Stimulated activated CD8-positive, alpha-beta memory T cell treated with anti-CD3 and anti-CD28 coated beads, Interleukin-4, amount 100 ng/mL, for 4 hours (primary cell): ENCODE data around the gene ZBED6.
"Not testable (repeated sequence)": the region's sequence is repeated elsewhere in the genome, so short reads cannot be mapped to it uniquely, and the experiment has no call there.

Experiments
- DNase-seq, 2 donors: peaks; one replicate each; pipeline ENCODE4 v3.0.0-alpha.2; 2020; ENCODE audit warnings: low read depth in 2 of 2, low spot score in 1 of 2

Gene ZBED6

GRCh38 chr1:203795441-203796235 lies at the start of gene ZBED6, which contains the start of gene ZC3H11A:
Gene ZBED6, plus strand, starts transcription at chr1:203795623. Its CDS starts 1,900 bp downstream, at chr1:203797523.
Gene ZC3H11A, plus strand, starts transcription at chr1:203795623. Its CDS starts 21,448 bp downstream, at chr1:203817071.
- DNase-seq, result peak; percentile 97 to 98

GRCh38 chr1:203746281-203746680 lies 49.1 kb upstream of the ZBED6 start:
- DNase-seq, result no peak

GRCh38 chr1:203751051-203751450 lies 44.4 kb upstream of the ZBED6 start:
- DNase-seq, result no peak

- DNase-seq, result not testable (repeated sequence)
Measured at GRCh38 chr1:203751618-203752361, 43.6 kb upstream of the ZBED6 start.

- no peak for DNase-seq
Measured at GRCh38 chr1:203754455-203754864, 41.0 kb upstream of the ZBED6 start.

DNA sequence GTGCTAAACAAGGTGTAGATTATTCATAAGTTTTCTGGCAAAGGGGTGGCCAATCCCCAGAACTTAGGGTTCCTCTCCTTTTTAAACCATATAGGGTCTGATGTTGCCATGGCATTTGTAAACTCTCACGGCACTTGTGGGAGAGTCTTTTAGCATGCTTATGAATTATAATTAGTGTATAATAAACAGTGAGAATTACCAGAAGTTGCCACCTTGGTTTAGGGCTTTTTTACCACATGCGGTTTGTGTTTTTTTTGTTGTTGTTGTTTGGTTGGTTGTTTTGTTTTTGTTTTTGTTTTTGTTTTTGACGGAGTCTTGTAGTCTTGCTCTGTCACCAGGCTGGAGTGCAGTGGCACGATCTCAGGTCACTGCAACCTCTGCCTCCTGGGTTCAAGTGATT lies 39.4 kb upstream of the ZBED6 start:
- DNase-seq, result no peak

DNA sequence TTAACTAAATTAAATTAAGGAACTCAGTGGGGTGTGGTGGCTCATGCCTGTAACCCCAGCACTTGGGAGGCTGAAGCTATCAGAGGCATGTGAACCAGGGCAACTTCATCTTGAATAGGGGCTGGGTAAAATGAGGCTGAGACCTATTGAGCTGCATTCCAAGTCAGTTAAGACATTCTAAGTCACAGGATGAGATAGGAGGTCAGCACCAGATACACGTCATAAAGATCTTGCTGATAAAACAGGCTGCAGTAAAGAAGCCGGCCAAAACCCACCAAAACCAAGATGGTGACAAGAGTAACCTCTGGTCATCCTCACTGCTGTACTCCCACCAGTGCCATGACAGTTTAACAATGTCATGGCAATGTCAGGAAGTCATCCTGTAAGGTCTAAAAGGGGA lies 36.7 kb upstream of the ZBED6 start:
- not testable (repeated sequence) for DNase-seq

GRCh38 chr1:203760506-203760905 lies 34.9 kb upstream of the ZBED6 start:
- no peak for DNase-seq

DNA sequence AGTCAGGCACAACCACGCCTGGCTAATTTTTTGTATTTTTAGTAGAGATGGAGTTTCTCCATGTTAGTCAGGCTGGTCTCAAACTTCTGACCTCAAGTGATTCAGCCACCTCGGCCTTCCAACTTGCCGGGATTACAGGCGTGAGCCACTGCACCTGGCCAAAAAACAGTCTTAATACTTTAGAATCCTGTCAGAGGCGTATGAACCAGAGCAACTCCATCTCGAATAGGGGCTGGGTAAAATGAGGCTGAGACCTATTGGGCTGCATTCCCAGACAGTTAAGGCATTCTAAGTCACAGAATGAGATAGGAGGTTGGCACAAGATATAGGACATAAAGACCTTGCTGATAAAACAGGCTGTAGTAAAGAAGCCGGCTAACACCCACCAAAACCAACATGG lies 33.5 kb upstream of the ZBED6 start:
- not testable (repeated sequence) for DNase-seq

DNA sequence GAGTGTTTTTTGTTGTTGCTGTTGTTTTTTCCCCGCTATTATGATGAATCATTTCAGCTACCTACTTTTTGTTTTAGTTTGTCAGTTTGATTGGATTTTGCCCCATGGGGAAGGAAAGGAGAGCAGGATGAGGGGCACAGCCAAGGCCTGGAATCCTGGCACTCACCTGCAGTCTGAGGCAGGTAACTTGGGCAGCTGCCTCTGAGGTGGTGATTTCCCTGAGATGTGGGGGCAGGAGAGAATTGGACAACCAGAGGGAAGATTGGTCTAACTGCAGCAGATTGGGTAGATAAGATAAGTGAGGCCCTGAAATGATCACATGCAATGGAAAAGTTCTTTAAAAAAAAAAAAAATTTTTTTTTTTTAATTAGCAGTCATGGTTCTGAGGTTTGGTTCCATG lies 31.9 kb upstream of the ZBED6 start:
- DNase-seq, result no peak

DNA sequence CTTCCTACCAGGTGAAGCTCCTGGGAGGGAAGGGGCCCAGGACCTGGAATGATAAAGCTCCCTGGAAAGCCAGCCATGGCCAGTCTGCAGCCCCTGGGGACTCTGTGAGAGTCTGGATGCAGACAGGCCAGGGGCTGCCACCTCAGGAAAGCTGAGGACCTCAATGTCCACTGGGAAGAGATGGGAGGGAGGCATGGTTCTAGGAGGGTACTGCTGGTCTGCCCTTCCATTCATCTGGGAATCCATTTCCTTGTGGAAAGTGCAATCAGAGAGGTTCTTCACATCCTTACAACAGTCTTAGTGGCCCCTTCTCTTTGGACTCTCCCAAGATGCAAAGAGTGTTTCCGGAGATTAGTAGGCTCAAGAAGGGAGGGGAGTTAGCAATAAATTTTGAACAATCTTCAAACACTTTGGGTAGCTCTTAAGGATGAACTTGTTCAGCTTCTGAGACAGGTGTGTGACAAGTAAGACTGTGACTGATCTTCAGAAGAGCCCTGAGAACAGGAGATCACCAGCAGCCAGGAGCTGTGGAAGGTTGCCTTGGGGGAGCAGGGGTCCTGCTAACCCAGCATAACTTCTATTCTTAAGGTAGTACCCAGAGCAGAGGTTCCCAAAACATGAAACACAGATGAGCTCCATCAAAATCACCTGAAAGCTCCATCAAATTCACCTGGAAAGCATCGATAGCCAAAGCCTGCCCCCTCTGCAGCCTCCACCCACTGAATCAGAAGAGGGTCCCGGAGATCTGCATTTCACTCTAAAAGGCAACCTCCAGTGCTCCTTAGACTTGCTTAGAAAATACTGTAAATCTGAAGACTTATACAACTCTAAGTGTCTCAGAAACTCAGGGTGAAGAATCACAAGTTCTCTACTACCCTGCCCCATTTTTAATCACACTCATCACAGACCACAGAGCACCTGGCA lies 31.1 kb upstream of the ZBED6 start:
- no peak for DNase-seq

GRCh38 chr1:203765029-203765837 lies 30.2 kb upstream of the ZBED6 start, which contains the start of gene LAX1:
Gene LAX1, plus strand, starts transcription at chr1:203765183. Its CDS starts 383 bp downstream, at chr1:203765566.
- DNase-seq, result peak; percentile 66 to 68

- no peak for DNase-seq
Measured at GRCh38 chr1:203768256-203768655, 27.2 kb upstream of the ZBED6 start.

DNA sequence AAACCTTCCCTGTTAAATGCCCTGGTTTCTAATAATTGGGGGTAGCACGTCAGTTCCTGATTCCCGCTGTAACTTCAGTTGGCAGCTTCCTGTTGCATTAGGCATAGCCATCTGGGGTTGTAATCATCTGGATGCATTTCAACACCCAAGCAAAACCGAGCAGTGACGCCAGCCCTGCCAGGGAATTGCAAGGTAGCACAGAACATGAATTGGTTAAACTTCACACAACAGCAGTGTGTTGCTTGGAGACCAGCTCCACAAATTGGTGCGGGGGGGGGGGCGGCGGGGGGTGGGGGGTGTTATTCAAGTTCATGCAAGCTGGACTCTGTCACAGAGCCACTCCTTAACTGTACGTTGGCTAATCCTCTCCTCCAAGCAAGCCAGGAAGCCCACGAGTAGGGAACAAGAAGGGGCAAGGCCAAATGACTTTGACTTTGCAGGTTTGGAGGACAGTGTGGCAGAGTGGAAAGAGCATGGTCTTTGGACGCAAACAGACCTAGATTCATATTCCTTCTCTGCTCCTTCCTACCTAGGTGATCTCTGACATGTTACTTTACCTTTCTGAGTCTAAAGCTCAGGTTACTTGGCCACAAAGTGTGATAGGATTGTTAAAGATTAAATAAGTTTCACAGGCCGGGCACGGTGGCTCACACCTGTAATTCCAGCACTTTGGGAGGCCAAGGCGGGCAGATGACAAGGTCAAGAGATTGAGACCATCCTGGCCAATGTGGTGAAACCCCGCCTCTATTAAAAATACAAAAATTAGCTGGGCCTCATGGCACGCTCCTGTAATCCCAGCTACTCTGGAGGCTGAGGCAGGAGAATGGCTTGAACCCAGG lies 25.7 kb upstream of the ZBED6 start:
- no peak for DNase-seq

- DNase-seq, result no peak
Measured at GRCh38 chr1:203771901-203772301, 23.5 kb upstream of the ZBED6 start.

- DNase-seq, result no peak
Measured at GRCh38 chr1:203772836-203773235, 22.6 kb upstream of the ZBED6 start.

DNA sequence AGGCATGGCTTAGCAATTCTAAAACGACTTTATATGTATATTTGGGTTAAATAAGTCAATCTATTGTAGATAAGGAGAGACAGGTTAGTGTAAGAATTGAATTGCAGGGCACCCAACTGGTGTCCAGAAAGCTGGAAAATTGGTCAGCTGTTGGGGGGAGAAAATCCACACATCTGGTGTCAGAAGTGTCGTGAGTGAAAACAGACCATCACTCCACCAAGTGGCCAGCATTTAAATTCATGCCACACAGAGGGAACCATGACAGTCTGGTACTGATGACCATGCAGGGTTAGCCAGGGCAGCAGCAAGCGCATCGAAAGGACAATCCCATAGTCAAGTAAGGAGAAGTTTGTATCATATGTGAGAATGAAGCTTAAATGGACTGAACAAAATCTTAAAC lies 18.8 kb upstream of the ZBED6 start:
- no peak for DNase-seq

DNA sequence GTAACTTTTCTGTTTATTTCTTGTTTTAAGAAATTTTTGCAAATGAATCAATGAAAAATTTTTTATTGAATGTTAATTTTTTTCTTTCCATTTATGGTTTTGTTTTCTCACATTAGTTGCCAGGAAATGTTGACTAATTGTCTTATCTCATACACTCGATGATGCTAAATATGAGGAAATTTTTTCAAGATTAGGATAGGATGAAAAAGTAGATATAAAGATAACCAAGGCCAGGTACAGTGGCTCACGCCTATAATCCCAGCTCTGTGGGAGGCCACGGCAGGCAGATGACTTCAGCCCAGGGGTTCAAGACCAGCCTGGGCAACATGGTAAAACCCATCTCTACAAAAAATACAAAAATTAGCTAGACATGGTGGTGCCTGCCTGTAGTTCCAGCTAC lies 17.8 kb upstream of the ZBED6 start:
- no peak for DNase-seq

- DNase-seq, result no peak
Measured at GRCh38 chr1:203778146-203778545, 17.3 kb upstream of the ZBED6 start.
